ENCODE results near the gene NINJ1.

GRCh38 chr9:93119703-93119952, 14.4 kb downstream of the NINJ1 start:
- TF ChIP-seq, protein P1, sequence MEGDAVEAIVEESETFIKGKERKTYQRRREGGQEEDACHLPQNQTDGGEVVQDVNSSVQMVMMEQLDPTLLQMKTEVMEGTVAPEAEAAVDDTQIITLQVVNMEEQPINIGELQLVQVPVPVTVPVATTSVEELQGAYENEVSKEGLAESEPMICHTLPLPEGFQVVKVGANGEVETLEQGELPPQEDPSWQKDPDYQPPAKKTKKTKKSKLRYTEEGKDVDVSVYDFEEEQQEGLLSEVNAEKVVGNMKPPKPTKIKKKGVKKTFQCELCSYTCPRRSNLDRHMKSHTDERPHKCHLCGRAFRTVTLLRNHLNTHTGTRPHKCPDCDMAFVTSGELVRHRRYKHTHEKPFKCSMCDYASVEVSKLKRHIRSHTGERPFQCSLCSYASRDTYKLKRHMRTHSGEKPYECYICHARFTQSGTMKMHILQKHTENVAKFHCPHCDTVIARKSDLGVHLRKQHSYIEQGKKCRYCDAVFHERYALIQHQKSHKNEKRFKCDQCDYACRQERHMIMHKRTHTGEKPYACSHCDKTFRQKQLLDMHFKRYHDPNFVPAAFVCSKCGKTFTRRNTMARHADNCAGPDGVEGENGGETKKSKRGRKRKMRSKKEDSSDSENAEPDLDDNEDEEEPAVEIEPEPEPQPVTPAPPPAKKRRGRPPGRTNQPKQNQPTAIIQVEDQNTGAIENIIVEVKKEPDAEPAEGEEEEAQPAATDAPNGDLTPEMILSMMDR (IDR thresholded peaks at IDR 0.05): no peak
- TF ChIP-seq POLR2A (IDR thresholded peaks at IDR 0.05): no peak
